GM13977 (cell line): ENCODE results near the gene DOCK8.

Source experiments
- DNase-seq: peaks from one replicate; pipeline ENCODE4 v3.0.0; 2012; ENCODE audit warnings: low spot score
- in situ Hi-C: fragments of 300-500 bp; cut with MboI; formaldehyde crosslinking; loops from one replicate; pipeline ENCODE4 v1.12.0; 2022; ENCODE audit warnings: low sequenced_read_pairs, low pct_unique_long_range_greater_than_20kb, mixed read lengths, inconsistent platforms; ENCODE audit not compliant: unreplicated experiment
- TF ChIP-seq, protein P1 (sequence below): IDR thresholded peaks from 2 replicates; pipeline ENCODE4 v1.5.1; 2012; ENCODE audit warnings: mild to moderate bottlenecking, control low read depth; ENCODE audit not compliant: insufficient read depth; ENCODE audit errors: extremely low read depth, missing control alignments

DOCK8 gene

DNA sequence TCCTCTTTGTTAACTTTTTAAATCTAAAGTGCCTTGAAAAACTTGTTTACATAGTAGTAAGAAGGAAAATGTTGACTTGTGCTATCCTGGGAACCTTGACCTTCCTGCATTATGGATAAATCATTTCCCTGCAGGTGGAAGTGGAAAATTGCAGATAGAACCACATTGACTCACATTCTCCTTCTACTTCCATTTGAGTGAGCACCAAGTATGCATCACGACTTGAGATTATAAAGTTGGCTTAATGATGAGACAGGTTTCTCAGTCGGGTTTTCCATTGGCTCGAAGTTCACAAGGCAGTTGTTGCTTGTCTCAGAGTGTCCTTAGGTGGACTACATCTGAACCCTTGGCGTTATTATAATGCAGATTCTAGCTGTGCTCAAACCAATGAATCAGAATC lies 39.9 kb downstream of the DOCK8 start:
- TF ChIP-seq, protein P1, sequence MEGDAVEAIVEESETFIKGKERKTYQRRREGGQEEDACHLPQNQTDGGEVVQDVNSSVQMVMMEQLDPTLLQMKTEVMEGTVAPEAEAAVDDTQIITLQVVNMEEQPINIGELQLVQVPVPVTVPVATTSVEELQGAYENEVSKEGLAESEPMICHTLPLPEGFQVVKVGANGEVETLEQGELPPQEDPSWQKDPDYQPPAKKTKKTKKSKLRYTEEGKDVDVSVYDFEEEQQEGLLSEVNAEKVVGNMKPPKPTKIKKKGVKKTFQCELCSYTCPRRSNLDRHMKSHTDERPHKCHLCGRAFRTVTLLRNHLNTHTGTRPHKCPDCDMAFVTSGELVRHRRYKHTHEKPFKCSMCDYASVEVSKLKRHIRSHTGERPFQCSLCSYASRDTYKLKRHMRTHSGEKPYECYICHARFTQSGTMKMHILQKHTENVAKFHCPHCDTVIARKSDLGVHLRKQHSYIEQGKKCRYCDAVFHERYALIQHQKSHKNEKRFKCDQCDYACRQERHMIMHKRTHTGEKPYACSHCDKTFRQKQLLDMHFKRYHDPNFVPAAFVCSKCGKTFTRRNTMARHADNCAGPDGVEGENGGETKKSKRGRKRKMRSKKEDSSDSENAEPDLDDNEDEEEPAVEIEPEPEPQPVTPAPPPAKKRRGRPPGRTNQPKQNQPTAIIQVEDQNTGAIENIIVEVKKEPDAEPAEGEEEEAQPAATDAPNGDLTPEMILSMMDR, result no peak
- in situ Hi-C loops, result no loop called here
- no peak for DNase-seq

DNA sequence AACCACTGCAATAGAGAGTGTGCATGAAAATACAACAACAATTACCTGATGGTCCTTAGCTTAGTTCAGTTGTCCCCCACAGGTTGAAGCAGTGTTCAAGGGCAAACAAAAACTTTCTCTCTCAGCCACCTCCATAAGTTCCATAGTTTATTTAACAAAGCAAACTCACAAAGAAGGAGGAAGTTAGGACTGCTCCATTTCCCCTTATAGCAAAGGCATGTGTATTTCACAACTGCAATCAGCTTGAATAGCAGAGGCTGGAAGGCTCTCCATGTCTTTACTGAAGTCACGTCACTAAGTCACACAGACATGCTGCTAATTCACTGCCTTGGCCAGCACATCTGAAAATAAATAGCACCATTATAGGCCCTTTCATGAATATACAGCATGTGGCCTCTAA lies 43.3 kb downstream of the DOCK8 start:
- in situ Hi-C loops, result no loop called here
- DNase-seq, result no peak
- TF ChIP-seq, protein P1, result no peak

DNA sequence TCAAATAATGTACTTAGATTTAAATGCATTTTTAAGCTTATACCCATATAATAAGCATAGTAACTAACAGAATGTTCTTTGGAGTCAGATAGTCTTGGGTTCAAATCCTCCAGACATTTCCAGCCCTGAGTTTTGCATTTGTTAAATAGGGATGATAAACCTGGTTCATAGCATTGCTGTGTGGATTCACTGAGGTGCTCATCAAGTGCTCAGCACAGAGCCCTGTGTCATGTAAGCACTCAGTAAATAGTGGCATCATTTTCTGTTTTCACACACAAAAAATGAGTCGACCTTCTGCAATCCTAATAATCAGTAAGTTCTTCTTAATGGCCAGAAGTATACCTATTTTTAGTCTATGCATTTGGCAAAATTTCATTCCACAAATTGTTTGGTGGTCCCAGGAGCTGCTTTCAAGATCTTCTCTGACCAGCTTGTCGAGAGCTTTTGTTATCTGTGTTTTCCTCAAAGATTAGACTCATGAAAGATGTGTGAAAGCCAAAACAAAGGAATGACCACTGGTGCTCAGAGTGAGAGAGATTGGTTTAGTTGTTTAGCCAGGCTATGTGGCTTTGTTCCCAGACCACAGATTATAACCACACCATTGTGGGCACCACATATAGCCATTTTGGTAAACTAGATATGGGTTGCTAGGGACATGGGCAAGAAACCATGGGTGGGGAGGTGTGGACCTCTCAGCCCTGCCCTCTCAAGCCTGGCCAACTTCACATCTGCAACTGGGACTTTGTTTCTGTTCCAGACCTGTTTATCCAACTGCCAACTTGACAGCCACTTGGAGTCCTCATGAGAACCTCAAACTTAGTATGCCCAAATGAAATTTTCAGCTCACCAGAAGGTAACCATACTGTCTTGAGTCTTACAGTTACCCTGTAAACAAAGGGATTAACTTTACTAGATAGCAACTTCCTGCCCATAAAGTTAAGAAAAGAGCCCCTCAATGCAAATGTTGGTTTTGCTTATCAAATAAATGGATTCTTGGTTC lies 45.0 kb downstream of the DOCK8 start:
- TF ChIP-seq, protein P1, result no peak
- DNase-seq, result no peak
- in situ Hi-C loops, result no loop called here

DNA sequence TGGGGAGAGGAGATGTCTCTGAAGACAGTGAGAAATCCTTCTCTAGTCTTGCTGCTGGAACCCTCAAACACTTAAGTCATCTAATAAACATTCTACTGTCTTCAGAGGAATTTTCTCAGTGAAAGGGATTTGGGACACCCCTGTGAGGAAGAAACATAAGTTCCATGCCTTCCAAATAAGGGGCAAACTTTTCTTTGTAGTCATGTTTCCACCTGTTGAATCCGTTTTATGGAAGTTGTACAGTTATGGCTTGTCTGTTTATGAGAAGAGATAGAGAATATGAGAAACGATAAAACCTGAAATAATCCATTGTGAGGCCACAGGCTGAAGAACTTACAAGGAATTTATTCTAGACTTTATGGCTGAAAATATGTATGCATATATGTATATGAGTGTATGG lies 49.6 kb downstream of the DOCK8 start:
- TF ChIP-seq, protein P1, result no peak
- no peak for DNase-seq
- in situ Hi-C loops, result no loop called here

DNA sequence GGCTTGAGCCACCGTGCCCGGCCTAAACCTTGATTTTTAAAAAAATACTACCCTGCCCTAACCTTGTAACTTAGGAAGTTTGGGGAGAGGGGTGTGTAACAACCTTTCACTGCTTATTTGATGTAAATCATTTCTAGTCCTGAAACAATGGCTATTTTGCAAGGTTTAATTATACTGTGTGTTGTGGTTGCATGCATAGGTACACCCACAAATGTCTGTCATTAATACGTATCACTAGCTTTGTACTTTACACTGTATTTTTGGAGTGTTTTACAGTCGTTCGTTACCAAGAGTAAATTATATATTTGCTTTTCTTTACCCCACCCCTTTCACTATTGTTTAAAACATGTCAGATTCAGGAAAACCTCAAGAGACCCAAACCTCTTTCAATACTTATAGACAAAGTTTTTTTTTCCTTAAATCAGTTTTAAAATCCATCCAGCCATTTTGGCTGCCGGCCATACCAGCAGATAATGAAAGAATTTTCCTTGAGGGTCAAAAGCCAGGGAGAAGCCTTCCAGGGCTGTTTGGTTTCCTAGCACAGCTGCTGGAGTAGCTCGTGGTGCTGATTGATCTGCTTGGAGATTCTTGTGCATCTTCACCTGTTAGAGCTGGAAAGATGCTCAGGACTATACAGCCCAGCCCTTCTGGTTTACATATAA lies 50.7 kb downstream of the DOCK8 start:
- TF ChIP-seq, protein P1, result no peak
- in situ Hi-C loops, result no loop called here
- DNase-seq, result no peak

DNA sequence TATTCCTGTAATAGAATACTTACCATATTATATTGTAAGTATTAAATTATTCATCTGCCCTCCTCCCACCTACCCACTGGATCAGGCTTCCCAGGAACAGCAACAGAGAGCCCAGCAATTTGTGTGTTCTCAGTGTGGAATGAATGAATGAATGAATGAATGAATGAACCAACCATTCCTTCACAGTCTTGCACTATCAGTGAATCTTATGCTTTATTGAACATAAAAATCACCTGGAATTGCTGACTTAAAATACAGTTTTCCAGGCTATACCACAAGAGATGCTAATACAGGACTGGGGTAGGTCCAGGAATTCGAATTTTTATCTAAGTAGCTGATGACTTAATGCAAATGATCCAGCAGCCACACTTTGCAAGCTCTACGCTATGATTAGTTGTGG lies 51.6 kb downstream of the DOCK8 start:
- in situ Hi-C loops, result no loop called here
- TF ChIP-seq, protein P1, result no peak
- DNase-seq, result no peak
